Activated CD8-positive, alpha-beta T cell treated with anti-CD3 and anti-CD28 coated beads, Interleukin-2, amount 10 ng/mL, durations not matched to agents 7 days and 5 days (primary cell): ENCODE measurements around the gene UNC5C. TPM values are rescaled to one million over a fixed set of nuclear protein-coding genes. Genes with fewer than 3 reads are reported as not detected.

ENCODE experiments used
- ATAC-seq: fragments of 150-1000 bp; cut with Tn5 transposase; one replicate; pipeline ENCODE4 v1.10.0; 2021; ENCODE audit warnings: moderate library complexity
- CTCF ChIA-PET: fragments of 350-600 bp; sonication (Branson Sonifier 250); formaldehyde crosslinking; loops from one replicate; lab custom pipeline; 2021; ENCODE audit warnings: antibody characterized with exemption; lab: Charles Lee
- POLR2A ChIA-PET: fragments of 350-600 bp; sonication (Branson Sonifier 250); formaldehyde crosslinking; loops from one replicate; lab custom pipeline; 2021; ENCODE audit warnings: antibody characterized with exemption; lab: Charles Lee
- DNase-seq: peaks from one replicate; pipeline ENCODE4 v3.0.0-alpha.2; 2020
- H3K27ac Mint-ChIP-seq: one replicate; pipeline ENCODE4 v1.8.0; 2021; ENCODE audit warnings: mild to moderate bottlenecking, mixed read lengths
- H3K27me3 Mint-ChIP-seq: one replicate; pipeline ENCODE4 v1.8.0; 2021; ENCODE audit warnings: low read depth, mixed read lengths
- H3K36me3 Mint-ChIP-seq: one replicate; pipeline ENCODE4 v1.8.0; 2021; ENCODE audit warnings: low read depth, mixed read lengths
- H3K4me1 Mint-ChIP-seq: one replicate; pipeline ENCODE4 v1.8.0; 2021; ENCODE audit warnings: low read depth, mixed read lengths
- H3K4me3 Mint-ChIP-seq: one replicate; pipeline ENCODE4 v1.8.0; 2021; ENCODE audit warnings: mild to moderate bottlenecking, mixed read lengths
- H3K9me3 Mint-ChIP-seq: one replicate; pipeline ENCODE4 v1.8.0; 2022; ENCODE audit warnings: mixed read lengths; ENCODE audit not compliant: insufficient read depth
- total RNA-seq, 2 experiments: library from RNA; stranded (reverse); gene quantifications; one replicate each; pipeline ENCODE4 v1.2.3, GENCODE V29; 2021

UNC5C gene
- total RNA-seq, 2 experiments from 2014 or later = not detected

DNA sequence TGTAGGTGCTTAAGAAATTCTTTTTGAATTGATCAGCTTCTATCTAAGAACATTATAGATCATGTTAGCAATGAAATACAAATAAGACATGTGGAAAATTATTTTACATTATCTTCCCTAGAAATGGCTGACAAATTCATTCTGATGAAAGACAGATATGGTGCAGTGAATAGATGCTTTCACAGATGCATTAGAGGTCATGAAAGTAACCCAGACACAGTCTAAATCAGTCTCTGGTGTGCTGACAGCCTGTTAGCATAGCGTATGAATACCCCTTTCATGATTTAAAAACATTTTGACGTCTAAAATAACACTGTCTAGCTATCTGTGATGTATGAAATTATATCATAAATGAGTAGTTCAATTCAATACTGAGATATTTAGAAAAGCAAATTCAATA lies 180.9 kb downstream of the UNC5C start:
- POLR2A ChIA-PET = no interaction called here
- Mint-ChIP-seq H3K36me3 (no peaks in the 10 kb centered on the region), H3K9me3 (no peaks in the 10 kb centered on the region), H3K4me3 (no peak overlapping the region), H3K4me1 (no peaks in the 10 kb centered on the region), H3K27me3 (no peaks in the 10 kb centered on the region), H3K27ac (no peak overlapping the region)
- no peak for ATAC-seq
- DNase-seq = no peak
- CTCF ChIA-PET = no interaction called here

DNA sequence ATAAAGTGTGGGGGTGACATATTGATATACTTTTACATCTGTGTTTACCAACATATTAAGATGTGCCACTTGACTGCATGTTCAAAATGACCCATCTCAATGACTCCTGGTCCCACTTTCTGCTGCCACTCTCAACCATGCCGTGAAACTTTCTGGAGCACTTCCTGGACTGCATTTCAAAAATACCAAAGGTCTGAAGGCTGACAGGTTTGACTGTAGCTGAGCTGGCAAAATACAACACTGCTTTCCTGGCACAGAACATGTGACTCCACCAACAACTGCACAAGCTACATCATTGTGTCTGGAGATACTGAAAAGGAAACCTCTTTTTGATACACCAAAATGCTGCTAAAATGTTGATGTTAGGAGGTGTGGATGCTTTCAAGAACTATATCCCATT lies 184.8 kb downstream of the UNC5C start:
- Mint-ChIP-seq H3K4me1 (no peaks in the 10 kb centered on the region), H3K27ac (no peak overlapping the region), H3K9me3 (no peaks in the 10 kb centered on the region), H3K36me3 (no peaks in the 10 kb centered on the region), H3K4me3 (no peak overlapping the region), H3K27me3 (no peaks in the 10 kb centered on the region)
- CTCF ChIA-PET = no interaction called here
- POLR2A ChIA-PET = no interaction called here
- ATAC-seq (no peak), DNase-seq (no peak)

DNA sequence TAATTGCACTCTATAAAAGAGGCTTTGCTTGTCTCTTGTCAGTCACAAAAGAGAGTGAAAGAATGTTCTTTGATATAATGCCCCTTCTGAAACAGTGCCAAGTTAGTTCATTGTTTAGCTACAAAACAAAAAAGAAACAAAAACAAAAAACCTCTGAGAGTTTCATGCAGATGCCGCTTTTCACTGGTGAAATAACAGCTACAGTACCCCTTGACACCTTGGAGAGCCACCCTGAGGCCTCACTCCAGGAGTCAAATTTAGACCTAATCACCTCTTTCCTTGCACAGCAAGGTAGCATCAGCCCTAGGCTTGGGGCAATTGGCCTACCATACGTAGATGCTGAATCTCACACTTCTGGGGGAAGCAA lies 185.2 kb downstream of the UNC5C start:
- H3K36me3 Mint-ChIP-seq = no peaks in the 10 kb centered on the region
- no peak overlapping the region for H3K27ac Mint-ChIP-seq
- ATAC-seq (no peak), DNase-seq (no peak)
- H3K27me3 Mint-ChIP-seq = no peaks in the 10 kb centered on the region
- no peaks in the 10 kb centered on the region for H3K9me3 Mint-ChIP-seq
- ChIA-PET POLR2A (no interaction called here), CTCF (interaction anchor here (0.8 kb wide), 1 partner anchor 197 kb away, joined by 4 read pairs; no protein-coding TSS in a partner anchor)
- no peaks in the 10 kb centered on the region for H3K4me1 Mint-ChIP-seq
- H3K4me3 Mint-ChIP-seq = no peak overlapping the region

DNA sequence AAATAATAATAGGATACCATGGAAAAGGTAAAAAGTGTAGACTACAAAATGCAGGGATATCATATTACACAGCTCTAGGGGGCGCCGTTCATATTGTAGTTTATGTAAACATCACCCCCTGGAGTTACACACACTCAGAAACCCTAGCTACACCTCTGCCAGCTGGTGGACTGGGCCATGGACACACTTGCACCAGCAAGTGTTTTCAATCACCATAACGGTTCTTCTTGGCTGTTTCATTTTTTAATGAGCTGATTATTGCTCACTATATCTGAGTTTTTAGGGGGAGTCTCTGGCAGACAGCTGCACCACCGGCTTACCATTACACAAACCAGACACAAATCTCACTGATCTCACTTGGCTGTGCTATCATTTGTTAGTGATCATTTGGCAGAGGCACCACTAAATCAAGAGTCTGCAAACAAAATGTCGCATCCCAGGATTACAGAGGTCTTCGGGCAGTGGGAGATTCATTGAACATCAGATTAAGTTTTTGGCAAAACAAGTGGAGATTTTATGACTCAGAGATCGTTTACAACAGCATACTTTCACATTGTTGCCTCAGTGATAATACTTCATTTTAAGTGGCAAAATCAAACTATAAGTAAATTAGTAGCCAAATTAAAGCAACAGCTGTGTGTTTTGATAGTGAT lies 185.7 kb downstream of the UNC5C start:
- Mint-ChIP-seq H3K27ac (no peak overlapping the region), H3K9me3 (no peaks in the 10 kb centered on the region), H3K4me1 (no peaks in the 10 kb centered on the region), H3K4me3 (no peak overlapping the region), H3K36me3 (no peaks in the 10 kb centered on the region), H3K27me3 (no peaks in the 10 kb centered on the region)
- POLR2A ChIA-PET = no interaction called here
- DNase-seq (no peak), ATAC-seq (no peak)
- CTCF ChIA-PET = interaction anchor here (0.8 to 1.0 kb wide), 2 partner anchors 9 to 196 kb away, joined by 4 to 5 read pairs; no protein-coding TSS in a partner anchor

DNA sequence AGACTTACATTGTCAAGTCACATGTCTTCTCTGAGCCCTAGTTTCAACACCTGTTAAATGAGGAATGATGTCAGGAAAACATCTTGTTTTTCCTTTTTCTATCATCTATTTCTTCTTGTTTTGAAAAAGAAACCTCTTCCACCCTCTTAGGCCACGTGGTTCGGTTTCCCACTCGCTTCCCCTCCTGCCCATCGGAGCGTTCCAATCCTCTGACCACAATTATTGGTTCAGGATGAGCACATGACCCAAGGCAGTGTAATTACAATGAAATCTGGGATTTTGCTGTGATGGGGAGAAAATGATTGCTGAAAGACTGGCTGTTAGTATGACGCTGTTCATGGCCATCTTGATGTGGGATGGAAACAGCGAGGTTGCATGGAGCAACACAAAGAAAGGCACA lies 186.7 kb downstream of the UNC5C start:
- Mint-ChIP-seq H3K27ac (no peak overlapping the region), H3K9me3 (no peaks in the 10 kb centered on the region), H3K4me3 (no peak overlapping the region), H3K27me3 (no peaks in the 10 kb centered on the region), H3K4me1 (no peaks in the 10 kb centered on the region), H3K36me3 (no peaks in the 10 kb centered on the region)
- ATAC-seq (no peak), DNase-seq (no peak)
- POLR2A ChIA-PET = no interaction called here
- CTCF ChIA-PET = no interaction called here

DNA sequence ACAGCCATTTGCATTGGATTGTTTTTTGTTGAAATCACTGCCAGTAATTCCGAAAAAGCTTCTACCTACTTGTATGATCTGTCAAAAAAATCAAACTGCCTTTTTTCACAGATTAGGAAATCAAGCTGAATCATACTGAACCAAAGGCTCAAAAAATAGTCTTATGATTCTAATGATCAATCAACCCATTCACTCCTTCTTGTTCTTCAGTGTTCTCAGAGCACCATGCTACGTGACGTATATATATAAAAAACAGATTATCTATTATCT lies 187.1 kb downstream of the UNC5C start:
- ATAC-seq = no peak
- Mint-ChIP-seq H3K36me3 (no peaks in the 10 kb centered on the region), H3K27me3 (no peaks in the 10 kb centered on the region), H3K4me3 (no peak overlapping the region), H3K4me1 (no peaks in the 10 kb centered on the region), H3K9me3 (no peaks in the 10 kb centered on the region), H3K27ac (no peak overlapping the region)
- ChIA-PET POLR2A (no interaction called here), CTCF (no interaction called here)
- DNase-seq = no peak

DNA sequence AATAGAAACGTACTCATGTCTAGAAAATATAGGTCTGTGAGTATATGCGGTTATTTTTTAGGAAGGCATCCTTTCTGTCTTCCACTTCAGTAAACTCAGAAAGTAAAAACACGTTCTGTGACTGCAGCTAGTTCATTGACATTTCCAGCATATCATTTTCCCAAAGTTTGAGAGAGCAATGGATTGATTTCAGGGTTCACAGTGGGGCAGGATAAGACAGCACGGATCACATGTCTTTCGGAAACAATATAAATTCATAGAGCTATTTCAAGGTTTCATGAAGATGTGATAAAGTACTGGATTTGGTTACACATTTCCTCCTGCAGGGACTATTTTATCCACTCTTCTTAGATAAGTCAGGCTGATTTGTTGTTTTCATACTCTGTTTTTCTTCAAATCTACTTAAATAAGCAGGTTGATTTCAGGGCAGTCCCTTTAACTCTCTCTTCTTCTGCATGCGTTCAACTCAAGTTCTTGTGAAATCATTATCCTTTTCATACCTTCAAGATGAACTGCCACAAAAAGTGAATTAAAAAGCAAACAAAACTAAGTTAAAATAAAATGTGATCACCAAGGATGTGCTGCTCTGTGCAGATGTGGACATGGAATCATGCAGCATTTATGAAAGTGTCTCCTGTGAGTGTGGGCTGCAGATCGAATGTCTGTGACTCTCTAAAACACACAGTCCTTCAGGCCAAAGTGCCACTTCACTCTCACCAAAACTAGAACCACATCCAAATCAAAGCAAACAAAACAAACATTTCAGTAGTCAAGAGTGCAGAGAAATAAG lies 187.7 kb downstream of the UNC5C start:
- Mint-ChIP-seq H3K27me3 (no peaks in the 10 kb centered on the region), H3K9me3 (no peaks in the 10 kb centered on the region), H3K4me3 (no peak overlapping the region), H3K36me3 (no peaks in the 10 kb centered on the region), H3K27ac (no peak overlapping the region), H3K4me1 (no peaks in the 10 kb centered on the region)
- no peak for ATAC-seq
- POLR2A ChIA-PET = no interaction called here
- no peak for DNase-seq
- CTCF ChIA-PET = no interaction called here

DNA sequence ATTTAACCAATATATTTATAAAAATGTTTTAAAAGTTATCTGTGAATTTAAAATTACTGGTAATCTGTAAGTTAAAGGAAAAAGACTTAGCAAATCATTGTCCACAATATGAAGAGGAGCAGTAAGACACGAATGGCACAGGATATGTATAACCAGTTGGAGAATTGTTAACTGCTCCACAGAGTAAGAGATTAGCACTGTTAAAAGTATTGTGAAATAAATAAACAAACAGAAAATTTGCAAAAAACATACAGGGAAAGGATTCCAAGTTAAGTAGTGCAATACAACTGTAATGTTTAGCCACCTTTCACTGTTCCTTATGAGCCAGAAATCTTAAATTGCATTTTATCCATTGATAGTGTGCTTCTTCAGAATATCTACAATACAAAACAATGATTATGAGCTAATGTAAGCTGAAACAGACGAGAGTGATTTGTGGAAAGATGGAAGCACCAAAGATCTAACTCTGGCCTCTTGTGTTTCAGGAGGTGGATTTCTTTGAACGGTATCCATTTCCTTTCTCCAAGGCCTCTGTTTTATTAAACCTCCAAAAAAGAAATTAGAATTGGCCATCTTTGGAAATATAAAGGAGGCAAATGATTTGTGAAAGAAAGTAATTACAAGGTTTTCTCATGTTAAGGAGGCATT lies 188.4 kb downstream of the UNC5C start:
- POLR2A ChIA-PET = no interaction called here
- no peaks in the 10 kb centered on the region for H3K9me3 Mint-ChIP-seq
- no peak overlapping the region for H3K27ac Mint-ChIP-seq
- DNase-seq = no peak
- H3K4me1 Mint-ChIP-seq = no peaks in the 10 kb centered on the region
- H3K4me3 Mint-ChIP-seq = no peak overlapping the region
- no peaks in the 10 kb centered on the region for H3K27me3 Mint-ChIP-seq
- no peak for ATAC-seq
- CTCF ChIA-PET = no interaction called here
- H3K36me3 Mint-ChIP-seq = no peaks in the 10 kb centered on the region

DNA sequence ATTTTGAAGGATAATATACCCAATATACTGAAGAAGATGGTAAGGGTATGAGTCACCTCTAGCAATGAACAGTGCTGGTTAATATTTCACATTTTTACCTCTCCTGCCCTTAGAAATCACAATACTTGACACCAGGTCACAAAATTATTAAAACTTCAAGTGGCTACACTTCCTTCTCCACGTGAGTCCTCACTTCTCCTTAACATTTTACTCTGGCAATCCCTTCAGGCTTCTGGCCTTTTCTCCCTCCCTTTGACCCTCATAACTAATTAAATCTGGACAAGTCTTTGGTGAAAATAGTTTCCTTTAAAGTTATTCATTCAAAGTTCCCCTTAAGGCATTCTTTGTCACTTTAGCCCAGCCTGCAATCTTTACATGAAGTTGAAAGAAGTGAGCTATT lies 190.4 kb downstream of the UNC5C start:
- no peak for DNase-seq
- ChIA-PET POLR2A (no interaction called here), CTCF (no interaction called here)
- Mint-ChIP-seq H3K9me3 (no peaks in the 10 kb centered on the region), H3K27ac (no peak overlapping the region), H3K27me3 (no peaks in the 10 kb centered on the region), H3K4me3 (no peak overlapping the region), H3K4me1 (no peaks in the 10 kb centered on the region), H3K36me3 (no peaks in the 10 kb centered on the region)
- no peak for ATAC-seq

DNA sequence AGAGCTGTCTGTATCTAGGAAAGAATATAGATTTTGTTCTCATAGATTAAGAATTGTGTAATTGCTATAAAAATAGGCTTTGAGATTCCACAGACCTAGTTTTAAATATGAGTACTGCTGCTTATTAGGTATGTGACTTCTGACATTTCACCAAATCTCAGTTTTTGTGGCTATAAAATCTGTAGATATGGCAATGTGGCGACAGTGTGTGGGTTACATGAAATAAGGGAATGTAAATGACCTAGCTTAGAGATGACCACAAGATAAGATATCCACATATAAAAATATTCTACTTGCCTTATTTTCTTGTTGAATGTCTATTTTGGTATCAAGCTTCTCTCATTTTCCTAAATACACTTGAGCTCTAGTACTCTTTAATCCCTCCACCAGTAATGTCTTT lies 193.8 kb downstream of the UNC5C start:
- no peaks in the 10 kb centered on the region for H3K36me3 Mint-ChIP-seq
- DNase-seq (no peak), ATAC-seq (no peak)
- H3K27ac Mint-ChIP-seq = no peak overlapping the region
- H3K4me3 Mint-ChIP-seq = no peak overlapping the region
- H3K27me3 Mint-ChIP-seq = no peaks in the 10 kb centered on the region
- H3K9me3 Mint-ChIP-seq = no peaks in the 10 kb centered on the region
- H3K4me1 Mint-ChIP-seq = no peaks in the 10 kb centered on the region
- ChIA-PET POLR2A (no interaction called here), CTCF (interaction anchor here (1.6 kb wide), 1 partner anchor 8 kb away, joined by 5 read pairs; no protein-coding TSS in a partner anchor)

DNA sequence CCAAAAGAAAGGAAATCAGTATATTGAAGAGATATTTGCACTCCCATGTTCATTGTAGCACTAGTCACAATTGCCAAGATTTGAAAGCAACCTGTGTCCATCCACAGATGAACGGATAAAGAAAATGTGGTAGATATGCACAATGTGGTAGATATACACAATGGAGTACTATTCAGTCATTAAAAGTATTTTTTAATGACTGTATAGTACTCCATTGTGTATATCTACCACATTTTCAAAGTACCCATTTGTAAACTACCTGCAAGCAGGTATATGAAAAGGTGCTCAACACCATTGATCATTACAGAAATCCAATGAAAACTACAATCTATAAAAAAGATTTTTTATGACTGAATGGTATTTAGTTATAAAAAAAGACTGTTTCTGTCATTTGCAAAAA lies 200.4 kb downstream of the UNC5C start:
- no peaks in the 10 kb centered on the region for H3K4me1 Mint-ChIP-seq
- H3K27me3 Mint-ChIP-seq = no peaks in the 10 kb centered on the region
- H3K4me3 Mint-ChIP-seq = no peak overlapping the region
- H3K27ac Mint-ChIP-seq = no peak overlapping the region
- ATAC-seq (no peak), DNase-seq (no peak)
- CTCF ChIA-PET = no interaction called here
- no peaks in the 10 kb centered on the region for H3K36me3 Mint-ChIP-seq
- peaks cover 18% of the 10 kb centered on the region for H3K9me3 Mint-ChIP-seq
- POLR2A ChIA-PET = no interaction called here

DNA sequence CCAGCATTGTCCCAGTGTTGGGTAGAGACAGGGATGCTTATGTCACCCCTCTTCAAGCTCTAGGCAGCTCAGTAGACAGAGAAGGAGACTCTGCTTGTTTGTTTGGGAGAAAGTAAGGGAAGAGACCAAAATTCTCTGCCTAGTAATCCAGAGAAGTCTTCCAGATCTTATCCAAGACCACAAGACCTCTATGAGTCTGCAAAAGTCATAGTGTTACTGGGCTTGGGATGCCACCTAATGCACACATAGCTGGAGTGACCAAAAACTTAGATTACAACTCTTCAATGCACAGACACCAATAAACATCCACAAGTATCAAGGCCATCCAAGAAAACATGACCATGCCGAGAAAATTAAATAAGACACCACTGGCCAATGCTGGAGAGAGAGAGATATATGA lies 205.5 kb downstream of the UNC5C start:
- H3K36me3 Mint-ChIP-seq = no peaks in the 10 kb centered on the region
- DNase-seq (no peak), ATAC-seq (no peak)
- no peaks in the 10 kb centered on the region for H3K27me3 Mint-ChIP-seq
- no peak overlapping the region for H3K4me3 Mint-ChIP-seq
- no peaks in the 10 kb centered on the region for H3K4me1 Mint-ChIP-seq
- no peak overlapping the region for H3K27ac Mint-ChIP-seq
- CTCF ChIA-PET = no interaction called here
- POLR2A ChIA-PET = no interaction called here
- peaks cover 18% of the 10 kb centered on the region for H3K9me3 Mint-ChIP-seq
